Mammary epithelial cell (primary cell): ENCODE measurements around the gene RGCC.

Experiments
- EZH2 ChIP-seq: IDR thresholded peaks from 2 replicates; pipeline ENCODE4 v1.6.1; 2012; ENCODE audit warnings: low read length, inconsistent platforms, borderline replicate concordance
- TF ChIP-seq, protein P1 (sequence below), 2 donors: IDR thresholded peaks in 1 of 2; conservative IDR thresholded peaks in 1 of 2; 2 replicates each; pipeline ENCODE4 v1.5.1; 2011 to 2012; ENCODE audit warnings: inconsistent platforms in 2 of 2, low read length in 2 of 2, mild to moderate bottlenecking in 2 of 2, control low read depth in 1 of 2, low read depth in 1 of 2; ENCODE audit not compliant: insufficient read depth in 1 of 2; ENCODE audit errors: extremely low read depth in 1 of 2

DNA sequence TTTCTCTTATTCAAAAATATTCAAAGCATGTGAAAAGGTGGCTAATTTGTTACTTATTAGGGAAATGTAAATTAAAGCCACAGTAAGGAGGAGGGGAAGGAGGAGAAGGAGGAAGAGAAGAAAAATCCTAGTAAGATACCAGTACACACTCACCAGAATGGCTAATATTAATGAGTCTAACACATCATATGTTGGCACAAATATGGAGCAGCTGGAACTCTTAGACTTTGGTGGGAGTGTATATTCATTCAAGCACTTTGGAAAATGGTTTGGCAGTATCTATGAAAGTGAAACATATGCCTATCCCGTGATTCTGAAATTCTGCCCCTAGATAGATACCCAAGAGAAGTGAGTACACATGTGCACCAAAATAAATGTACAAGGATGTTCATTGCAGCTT is 38.1 kb upstream of the RGCC start:
- TF ChIP-seq, protein P1, sequence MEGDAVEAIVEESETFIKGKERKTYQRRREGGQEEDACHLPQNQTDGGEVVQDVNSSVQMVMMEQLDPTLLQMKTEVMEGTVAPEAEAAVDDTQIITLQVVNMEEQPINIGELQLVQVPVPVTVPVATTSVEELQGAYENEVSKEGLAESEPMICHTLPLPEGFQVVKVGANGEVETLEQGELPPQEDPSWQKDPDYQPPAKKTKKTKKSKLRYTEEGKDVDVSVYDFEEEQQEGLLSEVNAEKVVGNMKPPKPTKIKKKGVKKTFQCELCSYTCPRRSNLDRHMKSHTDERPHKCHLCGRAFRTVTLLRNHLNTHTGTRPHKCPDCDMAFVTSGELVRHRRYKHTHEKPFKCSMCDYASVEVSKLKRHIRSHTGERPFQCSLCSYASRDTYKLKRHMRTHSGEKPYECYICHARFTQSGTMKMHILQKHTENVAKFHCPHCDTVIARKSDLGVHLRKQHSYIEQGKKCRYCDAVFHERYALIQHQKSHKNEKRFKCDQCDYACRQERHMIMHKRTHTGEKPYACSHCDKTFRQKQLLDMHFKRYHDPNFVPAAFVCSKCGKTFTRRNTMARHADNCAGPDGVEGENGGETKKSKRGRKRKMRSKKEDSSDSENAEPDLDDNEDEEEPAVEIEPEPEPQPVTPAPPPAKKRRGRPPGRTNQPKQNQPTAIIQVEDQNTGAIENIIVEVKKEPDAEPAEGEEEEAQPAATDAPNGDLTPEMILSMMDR (conservative IDR thresholded peaks at IDR 0.05 in 1 of 2, IDR thresholded peaks at IDR 0.05 in 1 of 2; ENCODE audit: extremely low read depth in 1 of 2, insufficient read depth in 1 of 2, low read depth in 1 of 2, low read length in 2 of 2) = no peak
- TF ChIP-seq EZH2 = no peak
